Endodermal cell (in vitro differentiated cells): ENCODE measurements around the gene NFE2L3. TPM values are rescaled to one million over a fixed set of nuclear protein-coding genes. Genes with fewer than 3 reads are reported as not detected.

Source experiments
- DNase-seq: peaks from one replicate; pipeline ENCODE4 v3.0.0-alpha.2; 2017
- H3K27ac ChIP-seq: 2 replicates; pipeline ENCODE4 v1.5.1; 2013; ENCODE audit warnings: mild to moderate bottlenecking, low read depth, low read length, moderate library complexity
- H3K27me3 ChIP-seq: 2 replicates; pipeline ENCODE4 v1.6.1; 2013; ENCODE audit warnings: mild to moderate bottlenecking, low read length, moderate library complexity; ENCODE audit not compliant: insufficient read depth, control insufficient read depth, poor library complexity, severe bottlenecking
- H3K36me3 ChIP-seq: 2 replicates; pipeline ENCODE4 v1.7.0; 2013; ENCODE audit warnings: mild to moderate bottlenecking, low read length, moderate library complexity; ENCODE audit not compliant: control insufficient read depth, insufficient read depth
- H3K4me1 ChIP-seq: one replicate; pipeline ENCODE4 v1.7.0; 2013; ENCODE audit warnings: low read length; ENCODE audit not compliant: control insufficient read depth, insufficient read depth
- H3K4me3 ChIP-seq: 2 replicates; pipeline ENCODE4 v1.5.1; 2013; ENCODE audit warnings: mild to moderate bottlenecking, low read length, moderate library complexity
- H3K9ac ChIP-seq: 2 replicates; pipeline ENCODE4 v1.6.1; 2013; ENCODE audit warnings: mild to moderate bottlenecking, low read length, moderate library complexity; ENCODE audit not compliant: poor library complexity, severe bottlenecking; ENCODE audit errors: extremely low read depth
- H3K9me3 ChIP-seq: 2 replicates; pipeline ENCODE4 v1.6.1; 2013; ENCODE audit warnings: mild to moderate bottlenecking, low read length, moderate library complexity; ENCODE audit not compliant: control insufficient read depth
- H3K27ac Mint-ChIP-seq: 2 replicates; pipeline ENCODE4 v1.8.0; 2020; ENCODE audit warnings: mixed read lengths
- H3K27me3 Mint-ChIP-seq: 2 replicates; pipeline ENCODE4 v1.8.0; 2021; ENCODE audit warnings: mild to moderate bottlenecking, mixed read lengths; ENCODE audit not compliant: insufficient read depth
- H3K36me3 Mint-ChIP-seq: 2 replicates; pipeline ENCODE4 v1.8.0; 2020; ENCODE audit warnings: low read depth, mixed read lengths
- H3K4me1 Mint-ChIP-seq: 2 replicates; pipeline ENCODE4 v1.8.0; 2020; ENCODE audit warnings: mixed read lengths
- H3K4me3 Mint-ChIP-seq: 2 replicates; pipeline ENCODE4 v1.8.0; 2020; ENCODE audit warnings: mild to moderate bottlenecking, moderate library complexity, mixed read lengths
- H3K9me3 Mint-ChIP-seq: 2 replicates; pipeline ENCODE4 v1.8.0; 2020; ENCODE audit warnings: mild to moderate bottlenecking, mixed read lengths
- CTCF ChIP-seq: fragments of 200-600 bp; sonication (generic); conservative IDR thresholded peaks from 2 replicates; pipeline ENCODE4 v1.5.0; 2021; ENCODE audit warnings: antibody characterized with exemption, mild to moderate bottlenecking
- WGBS, 2 experiments: methylation state at CpG; one replicate each; pipeline versions ENCODE4 v1.1.5 to v1.1.7; 2013; ENCODE audit warnings: missing lambda C conversion rate in 2 of 2, mixed read lengths in 1 of 2; ENCODE audit not compliant: insufficient coverage in 1 of 2, insufficient read length in 1 of 2; 5-methylcytosine and 5-hydroxymethylcytosine counted together
- total RNA-seq, 2 donors: library from RNA; stranded (reverse); fragmentation: NEBNext Ultra II Directional in 1 of 2; extraction: Animal tissue kit (Norgen Biotek cat#: 25700) in 1 of 2; gene quantifications; 2 replicates in 1 of 2; 3 replicates in 1 of 2; pipeline ENCODE4 v1.2.1, GENCODE V29; 2021

Gene NFE2L3
- total RNA-seq, 2 donors from 2014 or later = 20.2 to 48.4 TPM

GRCh38 chr7:26212921-26213718 is 61.1 kb downstream of the NFE2L3 start:
- TF ChIP-seq CTCF = no peak
- no peak overlapping the region for H3K4me3 Mint-ChIP-seq
- H3K36me3 ChIP-seq = peaks cover 54% of the 10 kb centered on the region
- no peak overlapping the region for H3K9ac ChIP-seq
- no peaks in the 10 kb centered on the region for H3K4me1 Mint-ChIP-seq
- no peaks in the 10 kb centered on the region for H3K9me3 Mint-ChIP-seq
- no peak overlapping the region for H3K4me3 ChIP-seq
- H3K27me3 ChIP-seq = no peaks in the 10 kb centered on the region
- no peaks in the 10 kb centered on the region for H3K27me3 Mint-ChIP-seq
- H3K27ac ChIP-seq = no peak overlapping the region
- peaks cover 46% of the 10 kb centered on the region for H3K36me3 Mint-ChIP-seq
- H3K4me1 ChIP-seq = no peaks in the 10 kb centered on the region
- no peak for DNase-seq
- H3K27ac Mint-ChIP-seq = no peak overlapping the region
- WGBS, 2 experiments = 95 to 100% methylated on average over 2 of the region's 2 CpGs
- no peaks in the 10 kb centered on the region for H3K9me3 ChIP-seq

DNA sequence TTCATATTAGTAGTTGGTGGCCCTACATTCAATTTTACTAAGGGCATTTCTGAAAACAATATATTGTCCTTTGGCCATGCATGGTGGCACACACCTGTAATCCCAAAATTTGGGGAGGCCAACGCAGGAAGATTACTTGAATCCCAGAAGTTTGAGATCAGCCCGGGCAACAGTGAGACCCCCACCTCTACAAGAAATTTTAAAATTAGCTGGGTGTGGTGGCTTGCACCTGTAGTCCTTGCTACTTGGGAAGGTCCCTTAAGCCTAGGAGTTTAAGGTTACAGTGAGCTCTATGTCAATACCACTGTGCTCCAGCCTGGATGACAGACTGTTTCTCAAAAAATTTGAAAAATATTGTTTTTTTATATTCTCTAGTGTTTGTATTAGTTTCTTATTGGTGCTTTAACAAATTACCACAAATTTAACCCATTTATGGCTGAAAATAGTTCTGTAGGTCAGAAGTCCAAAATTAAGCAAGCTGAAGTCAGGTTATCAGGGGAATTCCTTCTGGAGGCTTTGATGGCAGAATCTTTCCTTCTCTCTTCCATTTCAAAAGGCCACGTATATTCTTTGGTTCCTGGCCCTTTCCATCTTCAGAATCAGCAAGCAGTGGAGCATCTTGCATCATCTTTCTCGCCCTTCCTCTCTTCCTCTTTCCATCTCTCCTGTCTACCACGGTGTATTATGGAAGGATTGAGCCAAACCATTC is 62.0 kb downstream of the NFE2L3 start:
- H3K9ac ChIP-seq = no peak overlapping the region
- no peak for TF ChIP-seq CTCF
- H3K27ac Mint-ChIP-seq = no peak overlapping the region
- 91 to 92% methylated on average over 3 to 5 of the region's 5 CpGs for WGBS, 2 experiments
- H3K36me3 ChIP-seq = peaks cover 47% of the 10 kb centered on the region
- no peaks in the 10 kb centered on the region for H3K9me3 ChIP-seq
- no peak for DNase-seq
- H3K27ac ChIP-seq = no peak overlapping the region
- no peaks in the 10 kb centered on the region for H3K9me3 Mint-ChIP-seq
- H3K4me3 Mint-ChIP-seq = no peak overlapping the region
- H3K27me3 Mint-ChIP-seq = no peaks in the 10 kb centered on the region
- no peak overlapping the region for H3K4me3 ChIP-seq
- no peaks in the 10 kb centered on the region for H3K27me3 ChIP-seq
- no peaks in the 10 kb centered on the region for H3K4me1 Mint-ChIP-seq
- no peaks in the 10 kb centered on the region for H3K4me1 ChIP-seq
- H3K36me3 Mint-ChIP-seq = peaks cover 41% of the 10 kb centered on the region

- no peak for TF ChIP-seq CTCF
- Mint-ChIP-seq H3K4me1 (no peaks in the 10 kb centered on the region), H3K9me3 (no peaks in the 10 kb centered on the region), H3K4me3 (no peak overlapping the region), H3K27me3 (no peaks in the 10 kb centered on the region), H3K36me3 (peaks cover 21% of the 10 kb centered on the region), H3K27ac (no peak overlapping the region)
- Histone ChIP-seq H3K4me1 (no peaks in the 10 kb centered on the region), H3K4me3 (no peak overlapping the region), H3K36me3 (peaks cover 27% of the 10 kb centered on the region), H3K27ac (no peak overlapping the region), H3K27me3 (no peaks in the 10 kb centered on the region), H3K9ac (no peak overlapping the region), H3K9me3 (no peaks in the 10 kb centered on the region)
- 67% methylated on average over 2 of the region's 2 CpGs; no CpG with 5 or more reads in 1 of the 2 experiments for WGBS, 2 experiments
- DNase-seq = no peak
These were observed 64.1 kb downstream of the NFE2L3 start for GRCh38 chr7:26216049-26216448.
